HG03039 (cell line): ENCODE measurements around the gene SLC2A8.
A peak's percentile ranks its signal among the peaks of the same experiment; 100 is the strongest.

Experiments used
- ATAC-seq: cut with Tn5 transposase; IDR thresholded peaks from one replicate; pipeline ENCODE4 v1.9.1; 2021; ENCODE audit warnings: mild to moderate bottlenecking, moderate library complexity; ENCODE audit not compliant: unreplicated experiment

Gene SLC2A8

GRCh38 chr9:127423934-127424675, 27.1 kb downstream of the SLC2A8 start, which contains the start of gene ZNF79:
Gene ZNF79, plus strand, starts transcription at chr9:127424382. Its CDS starts 406 bp downstream, at chr9:127424788.
- peak; percentile 74 for ATAC-seq

- ATAC-seq: no peak
Measured at GRCh38 chr9:127424676-127424999, 27.7 kb downstream of the SLC2A8 start.

- ATAC-seq: no peak
Measured at GRCh38 chr9:127426756-127427155, 29.8 kb downstream of the SLC2A8 start.

- no peak for ATAC-seq
Measured at GRCh38 chr9:127428348-127428747, 31.4 kb downstream of the SLC2A8 start.

- ATAC-seq: no peak
Measured at GRCh38 chr9:127430415-127430814, 33.4 kb downstream of the SLC2A8 start.

GRCh38 chr9:127437497-127438264, 40.7 kb downstream of the SLC2A8 start:
- no peak for ATAC-seq

- no peak for ATAC-seq
Measured at GRCh38 chr9:127438394-127438793, 41.4 kb downstream of the SLC2A8 start.

GRCh38 chr9:127444283-127444920, 47.4 kb downstream of the SLC2A8 start:
- no peak for ATAC-seq

GRCh38 chr9:127444921-127445850, 48.2 kb downstream of the SLC2A8 start:
- no peak for ATAC-seq

- no peak for ATAC-seq
Measured at GRCh38 chr9:127445851-127446712, 49.1 kb downstream of the SLC2A8 start.

- ATAC-seq: no peak
Measured at GRCh38 chr9:127446713-127447415, 49.9 kb downstream of the SLC2A8 start.

- no peak for ATAC-seq
Measured at GRCh38 chr9:127447416-127448111, 50.6 kb downstream of the SLC2A8 start.

- ATAC-seq: no peak
Measured at GRCh38 chr9:127448112-127448805, 51.3 kb downstream of the SLC2A8 start.

- no peak for ATAC-seq
Measured at GRCh38 chr9:127449332-127449966, 52.5 kb downstream of the SLC2A8 start.

GRCh38 chr9:127450243-127450760, 53.3 kb downstream of the SLC2A8 start:
- peak; percentile 5 for ATAC-seq

GRCh38 chr9:127450830-127451607, 54.0 kb downstream of the SLC2A8 start, which contains the start of the genes LRSAM1 and RPL12:
Gene LRSAM1, plus strand, starts transcription at chr9:127451510. Its CDS starts 3,018 bp downstream, at chr9:127454528.
Gene RPL12, minus strand, starts transcription at chr9:127451406. Its CDS starts 89 bp downstream, at chr9:127451317.
- peak; percentile 51 for ATAC-seq

- peak; percentile 14 for ATAC-seq
Measured at GRCh38 chr9:127451608-127451857, 54.6 kb downstream of the SLC2A8 start.
